IMR-90 (cell line): ENCODE results near the gene HLA-DMB. TPM values are rescaled to one million over a fixed set of nuclear protein-coding genes. Genes with fewer than 3 reads are reported as not detected.

Experiments
- ATAC-seq: fragments of 200-7000 bp; cut with Tn5 transposase; 2 replicates; pipeline ENCODE4 v1.9.1; 2020; ENCODE audit warnings: low read depth, mild to moderate bottlenecking, moderate library complexity
- BruUV-seq: library from RNA; stranded (reverse); fragments of 400-500 nt; replicated peaks from 2 replicates; lab custom pipeline; 2021; lab: Mats Ljungman, UMichigan
- CTCF ChIA-PET: fragments of 300-600 bp; formaldehyde crosslinking; extraction: SDS; loops from one replicate; lab custom pipeline; 2021; ENCODE audit warnings: antibody characterized with exemption; lab: Yijun Ruan, JAX
- POLR2A ChIA-PET: fragments of 300-600 bp; sonication (Branson Sonifier 250); formaldehyde crosslinking; loops from one replicate; lab custom pipeline; 2022; ENCODE audit warnings: antibody characterized with exemption; ENCODE audit not compliant: unreplicated experiment; lab: Charles Lee
- DNase-seq: peaks from one replicate; pipeline ENCODE4 v3.0.0; 2013
- H2AFZ ChIP-seq: replicated peaks from 2 replicates; pipeline ENCODE3; 2013; ENCODE audit warnings: low read length, mild to moderate bottlenecking; ENCODE audit not compliant: poor library complexity
- H2AK5ac ChIP-seq: 2 replicates; pipeline ENCODE4 v1.6.1; 2013; ENCODE audit warnings: low read depth, low read length, inconsistent platforms
- H2AK9ac ChIP-seq: replicated peaks from 2 replicates; pipeline ENCODE3; 2013; ENCODE audit warnings: mild to moderate bottlenecking, low read depth, low read length, moderate library complexity; ENCODE audit not compliant: poor library complexity
- H2BK120ac ChIP-seq: 2 replicates; pipeline ENCODE4 v1.6.1; 2013; ENCODE audit warnings: low read depth, low read length, inconsistent platforms
- H2BK15ac ChIP-seq: 3 replicates; pipeline ENCODE4 v1.6.1; 2013; ENCODE audit warnings: low read depth, low read length, inconsistent platforms
- H2BK20ac ChIP-seq: 2 replicates; pipeline ENCODE4 v1.6.1; 2013; ENCODE audit warnings: low read depth, mild to moderate bottlenecking, inconsistent platforms, low read length, moderate library complexity
- H2BK5ac ChIP-seq: 2 replicates; pipeline ENCODE4 v1.6.1; 2013; ENCODE audit warnings: mild to moderate bottlenecking, low read depth, low read length, inconsistent platforms; ENCODE audit not compliant: poor library complexity, severe bottlenecking
- H3K14ac ChIP-seq: replicated peaks from 2 replicates; pipeline ENCODE4 v1.6.1; 2013; ENCODE audit warnings: low read depth, low read length, inconsistent platforms
- H3K18ac ChIP-seq: 2 replicates; pipeline ENCODE4 v1.6.1; 2013; ENCODE audit warnings: low read depth, low read length, control low read depth
- H3K23ac ChIP-seq: 2 replicates; pipeline ENCODE4 v1.6.1; 2013; ENCODE audit warnings: low read depth, low read length, inconsistent platforms
- H3K27ac ChIP-seq: 2 replicates; pipeline ENCODE4 v1.5.1; 2013; ENCODE audit warnings: mild to moderate bottlenecking, control low read depth, low read length; ENCODE audit not compliant: insufficient read depth
- H3K27me3 ChIP-seq: 2 replicates; pipeline ENCODE4 v1.6.1; 2013; ENCODE audit warnings: low read length; ENCODE audit not compliant: control insufficient read depth, insufficient read depth
- H3K36me3 ChIP-seq: 2 replicates; pipeline ENCODE4 v1.6.1; 2013; ENCODE audit warnings: low read length, mixed read lengths; ENCODE audit not compliant: control insufficient read depth, insufficient read depth
- H3K4ac ChIP-seq: 2 replicates; pipeline ENCODE4 v1.6.1; 2013; ENCODE audit warnings: low read depth, low read length, inconsistent platforms
- H3K4me1 ChIP-seq: 2 replicates; pipeline ENCODE4 v1.6.1; 2013; ENCODE audit warnings: low read length, mixed read lengths; ENCODE audit not compliant: control insufficient read depth, insufficient read depth
- H3K4me2 ChIP-seq: 2 replicates; pipeline ENCODE4 v1.6.1; 2013; ENCODE audit warnings: low read depth, mild to moderate bottlenecking, control low read depth, low read length, moderate library complexity
- H3K4me3 ChIP-seq: 2 replicates; pipeline ENCODE4 v1.5.1; 2013; ENCODE audit warnings: low read depth, mild to moderate bottlenecking, control low read depth, low read length, moderate library complexity; ENCODE audit not compliant: insufficient read depth
- H3K56ac ChIP-seq: 2 replicates; pipeline ENCODE4 v1.6.1; 2013; ENCODE audit warnings: low read length, inconsistent platforms; ENCODE audit not compliant: insufficient read depth; ENCODE audit errors: extremely low read depth
- H3K79me1 ChIP-seq, 2 experiments: 2 replicates each; pipeline ENCODE4 v1.6.1; 2013; ENCODE audit warnings: low read length in 2 of 2, inconsistent platforms in 1 of 2, low read depth in 1 of 2
- H3K9ac ChIP-seq: 2 replicates; pipeline ENCODE4 v1.6.1; 2013; ENCODE audit warnings: low read depth, low read length, control low read depth
- H3K9me1 ChIP-seq: 2 replicates; pipeline ENCODE4 v1.6.1; 2013; ENCODE audit warnings: low read length, inconsistent platforms; ENCODE audit not compliant: insufficient read depth
- H3K9me3 ChIP-seq: 2 replicates; pipeline ENCODE4 v1.6.1; 2013; ENCODE audit warnings: low read length; ENCODE audit not compliant: control insufficient read depth, insufficient read depth
- H4K20me1 ChIP-seq: 2 replicates; pipeline ENCODE4 v1.6.1; 2013; ENCODE audit warnings: low read length, inconsistent platforms; ENCODE audit not compliant: insufficient read depth
- H4K5ac ChIP-seq: 2 replicates; pipeline ENCODE4 v1.6.1; 2013; ENCODE audit warnings: mild to moderate bottlenecking, low read depth, low read length, control low read depth
- H4K8ac ChIP-seq, 2 experiments: 2 replicates each; pipeline ENCODE4 v1.6.1; 2013; ENCODE audit warnings: low read depth in 2 of 2, low read length in 2 of 2, control low read depth in 1 of 2, inconsistent platforms in 1 of 2
- H4K91ac ChIP-seq: 2 replicates; pipeline ENCODE4 v1.6.1; 2013; ENCODE audit warnings: low read depth, low read length, inconsistent platforms; ENCODE audit not compliant: insufficient read depth
- BHLHE40 ChIP-seq: fragments of 150-350 bp; IDR thresholded peaks from 2 replicates; pipeline ENCODE4 v1.6.1; 2016; ENCODE audit warnings: mild to moderate bottlenecking, low read depth, low read length
- CEBPB ChIP-seq: IDR thresholded peaks from 2 replicates; pipeline ENCODE4 v1.6.1; 2012; ENCODE audit warnings: low read depth, low read length, improper control_type of control experiment
- CHD1 ChIP-seq: IDR thresholded peaks from 2 replicates; pipeline ENCODE4 v1.6.1; 2012; ENCODE audit warnings: low read depth, low read length, improper control_type of control experiment
- CTCF ChIP-seq: conservative IDR thresholded peaks from 2 replicates; pipeline ENCODE4 v1.5.1; 2012; ENCODE audit warnings: mild to moderate bottlenecking, low read depth, low read length, improper control_type of control experiment
- ELK1 ChIP-seq: fragments of 150-350 bp; IDR thresholded peaks from 2 replicates; pipeline ENCODE4 v1.6.1; 2016; ENCODE audit warnings: low read depth, mild to moderate bottlenecking, low read length, moderate library complexity, borderline replicate concordance
- FOS ChIP-seq: fragments of 150-350 bp; IDR thresholded peaks from 2 replicates; pipeline ENCODE4 v1.6.1; 2016; ENCODE audit warnings: low read depth, low read length
- MAFK ChIP-seq: IDR thresholded peaks from 2 replicates; pipeline ENCODE4 v1.6.1; 2012; ENCODE audit warnings: low read depth, low read length, improper control_type of control experiment
- MAZ ChIP-seq: IDR thresholded peaks from 2 replicates; pipeline ENCODE4 v1.6.1; 2012; ENCODE audit warnings: low read depth, mild to moderate bottlenecking, low read length, improper control_type of control experiment, moderate library complexity, borderline replicate concordance
- MXI1 ChIP-seq: IDR thresholded peaks from 2 replicates; pipeline ENCODE4 v1.6.1; 2012; ENCODE audit warnings: low read depth, mild to moderate bottlenecking, low read length, moderate library complexity, borderline replicate concordance
- NFE2L2 ChIP-seq: fragments of 150-350 bp; IDR thresholded peaks from 2 replicates; pipeline ENCODE4 v1.6.1; 2016; ENCODE audit warnings: low read depth, mild to moderate bottlenecking, low read length
- POLR2A ChIP-seq: IDR thresholded peaks from 2 replicates; pipeline ENCODE4 v1.6.1; 2012; ENCODE audit warnings: mild to moderate bottlenecking, low read depth, low read length
- RAD21 ChIP-seq: IDR thresholded peaks from 2 replicates; pipeline ENCODE4 v1.6.1; 2012; ENCODE audit warnings: low read length, improper control_type of control experiment
- RCOR1 ChIP-seq: IDR thresholded peaks from 2 replicates; pipeline ENCODE4 v1.6.1; 2012; ENCODE audit warnings: mild to moderate bottlenecking, low read length, improper control_type of control experiment; ENCODE audit not compliant: insufficient replicate concordance
- RFX5 ChIP-seq: IDR thresholded peaks from 2 replicates; pipeline ENCODE4 v1.8.0; 2012; ENCODE audit warnings: low read depth, mild to moderate bottlenecking, low read length, moderate library complexity
- SMC3 ChIP-seq: fragments of 150-350 bp; IDR thresholded peaks from 2 replicates; pipeline ENCODE4 v1.6.1; 2016; ENCODE audit warnings: low read depth, mild to moderate bottlenecking, antibody characterized with exemption, low read length, moderate library complexity
- USF2 ChIP-seq: fragments of 150-350 bp; IDR thresholded peaks from 2 replicates; pipeline ENCODE4 v1.6.1; 2017; ENCODE audit warnings: mild to moderate bottlenecking, antibody characterized with exemption, low read length, low read depth
- WGBS, 2 experiments: methylation state at CpG; one replicate each; pipeline versions ENCODE4 v1.1.5 to v1.1.7; 2013; ENCODE audit warnings: missing lambda C conversion rate in 2 of 2; ENCODE audit not compliant: insufficient read length in 1 of 2; ENCODE audit errors: extremely low coverage in 2 of 2; 5-methylcytosine and 5-hydroxymethylcytosine counted together
- dilution Hi-C: fragments of 300-500 bp; cut with HindIII; formaldehyde crosslinking; loops from one replicate; pipeline ENCODE4 v1.14.3; 2018; ENCODE audit warnings: low sequenced_read_pairs; ENCODE audit not compliant: unreplicated experiment
- in situ Hi-C: fragments of 300-500 bp; cut with MboI; formaldehyde crosslinking; loops from 3 replicates; pipeline ENCODE4 v1.14.3; 2019; ENCODE audit warnings: low sequenced_read_pairs, inconsistent platforms, mixed read lengths
- intact Hi-C: fragments of 100-400 bp; cut with micrococcal nuclease; formaldehyde crosslinking; loops from 2 replicates; pipeline ENCODE4 v1.10.0; 2022
- polyA plus RNA-seq, 3 experiments: library from polyadenylated mRNA; depleted of rRNA; stranded (reverse); fragments of >200 nt; gene quantifications; 2 replicates each; pipeline ENCODE4 v1.2.3, GENCODE V29; 2012; ENCODE audit warnings: low replicate concordance in 1 of 3
- total RNA-seq: library from RNA; depleted of rRNA; stranded (reverse); fragments of >200 nt; gene quantifications from 2 replicates; pipeline ENCODE4 v1.2.3, GENCODE V29; 2012

HLA-DMB gene
- total and polyA plus RNA-seq, 2 of the 4 experiments (the other 2 are of a cell fraction): 0.18 to 0.19 TPM

- Histone ChIP-seq H3K9me1 (peaks cover 6% of the 10 kb centered on the region), H3K23ac (no peak overlapping the region), H2AFZ (no peak overlapping the region), H2AK9ac (no peak overlapping the region), H3K27ac (no peak overlapping the region), H3K9ac (no peak overlapping the region), H2AK5ac (no peak overlapping the region), H3K36me3 (no peaks in the 10 kb centered on the region), H3K79me1 (no peaks in the 10 kb centered on the region), H3K56ac (no peak overlapping the region), H3K4me1 (peaks cover 9% of the 10 kb centered on the region), H3K27me3 (peaks cover 6% of the 10 kb centered on the region), H2BK20ac (no peak overlapping the region), H3K14ac (no peak overlapping the region), H3K4ac (no peak overlapping the region), H2BK5ac (no peak overlapping the region), H3K4me3 (no peak overlapping the region), H3K4me2 (no peak overlapping the region), H4K20me1 (no peaks in the 10 kb centered on the region), H4K91ac (no peak overlapping the region), H3K9me3 (no peaks in the 10 kb centered on the region), H2BK15ac (no peak overlapping the region), H2BK120ac (no peak overlapping the region), H4K8ac (no peak overlapping the region), H4K5ac (no peak overlapping the region), H3K18ac (no peak overlapping the region)
- TF ChIP-seq USF2: no peak
- no peak for TF ChIP-seq CTCF
- no peak for TF ChIP-seq BHLHE40
- no peak for TF ChIP-seq MAZ
- no peak for TF ChIP-seq MAFK
- TF ChIP-seq FOS: no peak
- no peak for TF ChIP-seq CHD1
- TF ChIP-seq NFE2L2: no peak
- TF ChIP-seq RCOR1: no peak
- TF ChIP-seq SMC3: no peak
- TF ChIP-seq CEBPB: no peak
- no peak for TF ChIP-seq RAD21
- no peak for TF ChIP-seq MXI1
- TF ChIP-seq ELK1: no peak
- TF ChIP-seq RFX5: no peak
- TF ChIP-seq POLR2A: no peak
- in situ Hi-C loops: no loop called here
- no peak for DNase-seq
- ATAC-seq: no peak
- CTCF ChIA-PET: interaction anchor here (1.3 kb wide), 1 partner anchor 12 kb away, joined by 5 read pairs; the partner anchor contains the start of gene HLA-DMA
- intact Hi-C loops: no loop called here
- dilution Hi-C loops: no loop called here
- no TSS peak for BruUV-seq
- WGBS, 2 experiments: 83% methylated on average over 3 of the region's 7 CpGs; no CpG with 5 or more reads in 1 of the 2 experiments
- POLR2A ChIA-PET: no interaction called here
Measured at GRCh38 chr6:32941214-32941768, 463 bp upstream of the HLA-DMB start.
